Effector CD4-positive, alpha-beta T cell (primary cell): ENCODE measurements around the gene LIPA.

Experiments
- DNase-seq: peaks from one replicate; pipeline ENCODE4 v3.0.0-alpha.2; 2020

The LIPA gene

GRCh38 chr10:89238956-89239644 lies 12.5 kb downstream of the LIPA start:
- no peak for DNase-seq

- DNase-seq, result no peak
Measured at GRCh38 chr10:89237849-89238248, 13.7 kb downstream of the LIPA start.

- DNase-seq, result no peak
Measured at GRCh38 chr10:89236226-89236797, 15.3 kb downstream of the LIPA start.

- no peak for DNase-seq
Measured at GRCh38 chr10:89235073-89235798, 16.3 kb downstream of the LIPA start.

GRCh38 chr10:89233033-89233432 lies 18.5 kb downstream of the LIPA start:
- no peak for DNase-seq

- no peak for DNase-seq
Measured at GRCh38 chr10:89228962-89229361, 22.6 kb downstream of the LIPA start.

GRCh38 chr10:89228146-89228545 lies 23.4 kb downstream of the LIPA start:
- DNase-seq, result no peak

- DNase-seq, result no peak
Measured at GRCh38 chr10:89226891-89227290, 24.7 kb downstream of the LIPA start.

GRCh38 chr10:89224739-89225443 lies 26.7 kb downstream of the LIPA start:
- no peak for DNase-seq

GRCh38 chr10:89221919-89222318 lies 29.7 kb downstream of the LIPA start:
- no peak for DNase-seq

- DNase-seq, result no peak
Measured at GRCh38 chr10:89219513-89220218, 31.9 kb downstream of the LIPA start.

- peak; percentile 61 for DNase-seq
Measured at GRCh38 chr10:89217057-89217990, 34.3 kb downstream of the LIPA start.

- no peak for DNase-seq
Measured at GRCh38 chr10:89216056-89216455, 35.5 kb downstream of the LIPA start.

GRCh38 chr10:89215511-89215910 lies 36.1 kb downstream of the LIPA start:
- no peak for DNase-seq

- no peak for DNase-seq
Measured at GRCh38 chr10:89214566-89215165, 36.9 kb downstream of the LIPA start.

GRCh38 chr10:89213191-89213808 lies 38.3 kb downstream of the LIPA start:
- no peak for DNase-seq

- no peak for DNase-seq
Measured at GRCh38 chr10:89210794-89211425, 40.7 kb downstream of the LIPA start.

- DNase-seq, result no peak
Measured at GRCh38 chr10:89209718-89210117, 41.9 kb downstream of the LIPA start.

GRCh38 chr10:89207801-89208551 lies 43.6 kb downstream of the LIPA start:
- no peak for DNase-seq
